ENCODE results near the gene NKX3-2. TPM values are rescaled to one million over a fixed set of nuclear protein-coding genes. Genes with fewer than 3 reads are reported as not detected.
A peak's percentile ranks its signal among the peaks of the same experiment; 100 is the strongest.

NKX3-2 gene
- total and polyA plus RNA-seq, 9 of the 15 experiments (the other 6 are each of a cell fraction or from before 2014, with no cell fraction given) = 0.03 to 0.81 (median 0.27) TPM; not detected in 1

DNA sequence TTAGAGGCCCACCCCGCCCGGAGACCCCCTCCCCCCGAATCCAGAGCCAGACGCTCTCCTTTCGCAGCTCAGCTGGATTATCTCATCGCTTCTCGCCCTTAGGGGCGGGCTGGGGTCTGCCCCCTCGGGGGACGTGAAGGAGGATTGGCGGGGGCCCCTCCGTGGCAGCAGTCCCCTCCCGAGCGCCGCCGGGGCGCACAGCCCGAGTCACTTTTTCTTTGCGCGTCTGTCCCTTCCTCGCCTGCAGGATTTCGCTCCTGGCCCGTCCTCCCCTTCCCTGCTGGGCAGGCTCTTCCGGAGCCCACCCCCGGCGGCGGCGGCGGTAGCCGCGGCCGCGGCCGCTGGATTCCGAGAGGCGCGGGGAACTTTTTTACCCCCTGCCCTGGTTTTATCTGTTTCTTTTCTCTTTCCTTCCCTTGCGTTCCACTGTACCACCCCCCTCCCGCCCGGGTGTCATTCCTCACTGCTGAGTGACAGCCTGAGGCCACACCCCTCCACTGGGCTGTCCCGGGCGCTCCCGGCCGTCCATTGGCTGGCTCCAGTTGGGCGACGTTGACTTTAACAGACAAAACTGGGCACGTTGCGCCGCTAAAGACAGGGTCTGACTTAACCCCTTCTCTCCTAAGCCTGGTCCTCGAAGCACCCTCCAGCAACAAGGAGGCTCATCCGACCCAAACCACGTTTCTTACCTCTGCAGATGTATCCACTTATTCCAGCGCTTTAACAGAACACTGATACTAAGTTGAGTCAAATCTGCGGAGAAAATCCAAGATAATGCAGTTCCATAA lies 492 bp upstream of the NKX3-2 start (continued):
- TF ChIP-seq SREBF2 (CRISPR knock-in tag; IDR thresholded peaks at IDR 0.05) (0 out of 2 replicates have a peak, but pooled peaks have one; percentile 25), LCOR (CRISPR knock-in tag; IDR thresholded peaks at IDR 0.05) (0 out of 2 replicates have a peak, but pooled peaks have one; percentile 26), SUPT5H (IDR thresholded peaks at IDR 0.05) (no peak), SMARCA4 (IDR thresholded peaks at IDR 0.05) (0 out of 2 replicates have a peak, but pooled peaks have one; percentile 19), ZNF121 (CRISPR knock-in tag; conservative IDR thresholded peaks at IDR 0.05) (no peak), YY1 (IDR thresholded peaks at IDR 0.05; ENCODE audit: borderline replicate concordance in 1 of 3, control insufficient read depth in 1 of 3, extremely low read depth in 1 of 3, insufficient read depth in 3 of 3, insufficient read length in 1 of 3, insufficient replicate concordance in 2 of 3, low read depth in 1 of 3, low read length in 2 of 3) (peak in 1 of 3 experiments; percentile 17), CHD4 (IDR thresholded peaks at IDR 0.05; ENCODE audit: insufficient read depth, insufficient replicate concordance, low read depth, low read length, poor library complexity, severe bottlenecking) (no peak), ZNF830 (CRISPR knock-in tag; IDR thresholded peaks at IDR 0.05) (no peak), PHF20 (IDR thresholded peaks at IDR 0.05; ENCODE audit: partially characterized antibody) (no peak), JUN (IDR thresholded peaks at IDR 0.05; ENCODE audit: borderline replicate concordance, low read depth, low read length) (peak; percentile 15; the same call in 1 of the 2 replicates), JUN (CRISPR knock-in tag; IDR thresholded peaks at IDR 0.05; ENCODE audit: borderline replicate concordance) (no peak), CHD2 (IDR thresholded peaks at IDR 0.05; ENCODE audit: low read depth, low read length) (no peak), PHB2 (IDR thresholded peaks at IDR 0.05; ENCODE audit: low read depth) (no peak), NRF1 (conservative IDR thresholded peaks at IDR 0.05 in 1 of 2, IDR thresholded peaks at IDR 0.05 in 1 of 2) (peak; percentile 44 to 58; a peak in 3 of 4 replicates), CBX3 (IDR thresholded peaks at IDR 0.05; ENCODE audit: borderline replicate concordance in 1 of 2, low read length in 2 of 2) (peak in 1 of 2 experiments; percentile 80; a peak in 1 of 3 replicates), EZH2 (IDR thresholded peaks at IDR 0.05; ENCODE audit: borderline replicate concordance, low read depth, low read length) (no peak), MED1 (CRISPR knock-in tag; IDR thresholded peaks at IDR 0.05; ENCODE audit: borderline replicate concordance) (no peak), MYC (IDR thresholded peaks at IDR 0.05; ENCODE audit: low read depth, low read length) (peak; percentile 43; the same call in 1 of the 2 replicates), MYC (CRISPR knock-in tag; IDR thresholded peaks at IDR 0.05; ENCODE audit: borderline replicate concordance, low read depth) (no peak), NR2F6 (CRISPR knock-in tag; IDR thresholded peaks at IDR 0.05) (no peak), ZNF124 (CRISPR knock-in tag; IDR thresholded peaks at IDR 0.05) (no peak), CREB1 (IDR thresholded peaks at IDR 0.05) (no peak), CREB1 (CRISPR knock-in tag; IDR thresholded peaks at IDR 0.05) (no peak)
- TF ChIP-seq, protein P1, sequence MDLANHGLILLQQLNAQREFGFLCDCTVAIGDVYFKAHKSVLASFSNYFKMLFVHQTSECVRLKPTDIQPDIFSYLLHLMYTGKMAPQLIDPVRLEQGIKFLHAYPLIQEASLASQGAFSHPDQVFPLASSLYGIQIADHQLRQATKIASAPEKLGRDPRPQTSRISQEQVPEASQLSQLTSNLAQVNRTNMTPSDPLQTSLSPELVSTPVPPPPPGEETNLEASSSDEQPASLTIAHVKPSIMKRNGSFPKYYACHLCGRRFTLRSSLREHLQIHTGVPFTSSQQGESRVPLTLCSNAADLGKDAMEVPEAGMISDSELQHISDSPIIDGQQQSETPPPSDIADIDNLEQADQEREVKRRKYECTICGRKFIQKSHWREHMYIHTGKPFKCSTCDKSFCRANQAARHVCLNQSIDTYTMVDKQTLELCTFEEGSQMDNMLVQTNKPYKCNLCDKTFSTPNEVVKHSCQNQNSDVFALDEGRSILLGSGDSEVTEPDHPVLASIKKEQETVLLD (IDR thresholded peaks at IDR 0.05) = peak; percentile 51; the same call in 1 of the 2 replicates
- TF ChIP-seq, protein P2, sequence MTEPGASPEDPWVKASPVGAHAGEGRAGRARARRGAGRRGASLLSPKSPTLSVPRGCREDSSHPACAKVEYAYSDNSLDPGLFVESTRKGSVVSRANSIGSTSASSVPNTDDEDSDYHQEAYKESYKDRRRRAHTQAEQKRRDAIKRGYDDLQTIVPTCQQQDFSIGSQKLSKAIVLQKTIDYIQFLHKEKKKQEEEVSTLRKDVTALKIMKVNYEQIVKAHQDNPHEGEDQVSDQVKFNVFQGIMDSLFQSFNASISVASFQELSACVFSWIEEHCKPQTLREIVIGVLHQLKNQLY (CRISPR knock-in tag; conservative IDR thresholded peaks at IDR 0.05) = no peak
